ENCODE results near the gene ATP2A1. TPM values are rescaled to one million over a fixed set of nuclear protein-coding genes. Genes with fewer than 3 reads are reported as not detected.
"Not testable (repeated sequence)": the region's sequence is repeated elsewhere in the genome, so short reads cannot be mapped to it uniquely, and the experiment has no call there.

Gene ATP2A1
- total RNA-seq, 1 experiment from 2014 or later: not detected

GRCh38 chr16:28935346-28935745 is 57.1 kb downstream of the ATP2A1 start:
- DNase-seq (ENCODE audit: low read depth): no peak

- DNase-seq (ENCODE audit: low read depth): peak; percentile 70
Observed at GRCh38 chr16:28935924-28936783, 57.9 kb downstream of the ATP2A1 start.

- DNase-seq (ENCODE audit: low read depth): no peak
Observed at GRCh38 chr16:28936784-28937155, 58.5 kb downstream of the ATP2A1 start.

- DNase-seq (ENCODE audit: low read depth): no peak
Observed at GRCh38 chr16:28937222-28937876, 59.1 kb downstream of the ATP2A1 start.

- DNase-seq (ENCODE audit: low read depth): no peak
Observed at GRCh38 chr16:28938721-28939120, 60.4 kb downstream of the ATP2A1 start.

GRCh38 chr16:28939825-28940224 is 61.5 kb downstream of the ATP2A1 start:
- not testable (repeated sequence) for DNase-seq (ENCODE audit: low read depth)

GRCh38 chr16:28943281-28943680 is 65.0 kb downstream of the ATP2A1 start:
- no peak for DNase-seq (ENCODE audit: low read depth)

GRCh38 chr16:28946681-28947080 is 68.4 kb downstream of the ATP2A1 start:
- DNase-seq (ENCODE audit: low read depth): no peak

- peak; percentile 99 for DNase-seq (ENCODE audit: low read depth)
Observed at GRCh38 chr16:28950648-28951409, 72.5 kb downstream of the ATP2A1 start, which contains the start of gene NFATC2IP. Gene NFATC2IP (plus strand): TSS chr16:28950937. CDS start chr16:28951012, 75 bp downstream.

GRCh38 chr16:28951410-28951943 is 73.2 kb downstream of the ATP2A1 start:
- DNase-seq (ENCODE audit: low read depth): no peak

Other genes starting within 250 kb of the ATP2A1 start
- not detected in 2 replicates for gene NPIPB8, start 240.4 kb upstream of the ATP2A1 start, total RNA-seq (2014; rRNA removed; shearing (Covaris generic))
- gene EIF3C, start 167.0 kb upstream of the ATP2A1 start, total RNA-seq (2014; rRNA removed; shearing (Covaris generic)): 50.5 and 102 TPM in 2 replicates
- gene NPIPB9, start 126.7 kb upstream of the ATP2A1 start, total RNA-seq (2014; rRNA removed; shearing (Covaris generic)): not detected in 2 replicates
- 25.4 and 30.5 TPM in 2 replicates for gene ATXN2L, start 55.5 kb upstream of the ATP2A1 start, total RNA-seq (2014; rRNA removed; shearing (Covaris generic))
- gene TUFM, start 32.1 kb upstream of the ATP2A1 start, total RNA-seq (2014; rRNA removed; shearing (Covaris generic)): 157 and 180 TPM in 2 replicates
- 10.7 and 19.4 TPM in 2 replicates for gene SH2B1, start 14.6 kb upstream of the ATP2A1 start, total RNA-seq (2014; rRNA removed; shearing (Covaris generic))
- 30.2 and 54.1 TPM in 2 replicates for gene RABEP2, start 46.8 kb downstream of the ATP2A1 start, total RNA-seq (2014; rRNA removed; shearing (Covaris generic))
- gene CD19, start 53.5 kb downstream of the ATP2A1 start, total RNA-seq (2014; rRNA removed; shearing (Covaris generic)): not detected in 2 replicates
- 19.7 and 31.7 TPM in 2 replicates for gene NFATC2IP, start 72.4 kb downstream of the ATP2A1 start, total RNA-seq (2014; rRNA removed; shearing (Covaris generic))
- gene SPNS1, start 96.3 kb downstream of the ATP2A1 start, total RNA-seq (2014; rRNA removed; shearing (Covaris generic)): 22.8 and 31.8 TPM in 2 replicates
- 4.8 and 8.6 TPM in 2 replicates for gene LAT, start 106.6 kb downstream of the ATP2A1 start, total RNA-seq (2014; rRNA removed; shearing (Covaris generic))

Measured in Daoy (cell line).